ENCODE results near the gene MISFA. TPM values are rescaled to one million over a fixed set of nuclear protein-coding genes. Genes with fewer than 3 reads are reported as not detected.

MISFA gene
- total RNA-seq, 1 donor from 2014 or later = 13.0 TPM

Other genes starting within 250 kb of the MISFA start
- 424 TPM for gene LDHA, start 205.2 kb upstream of the MISFA start, total RNA-seq
- not detected for gene LDHC, start 187.5 kb upstream of the MISFA start, total RNA-seq
- gene LDHAL6A, start 143.9 kb upstream of the MISFA start, total RNA-seq = not detected
- gene TSG101, start 72.8 kb upstream of the MISFA start, total RNA-seq = 62.6 TPM
- gene UEVLD, start 11.1 kb upstream of the MISFA start, total RNA-seq = 18.0 TPM
- 9.3 TPM for gene SPTY2D1, start 34.6 kb downstream of the MISFA start, total RNA-seq
- 4.6 TPM for gene TMEM86A, start 99.0 kb downstream of the MISFA start, total RNA-seq
- 1.4 TPM for gene IGSF22, start 126.4 kb downstream of the MISFA start, total RNA-seq
- gene PTPN5, start 192.0 kb downstream of the MISFA start, total RNA-seq = 0.27 TPM